Panc1 (cell line): ENCODE data around the gene PBXIP1. TPM values are rescaled to one million over a fixed set of nuclear protein-coding genes. Genes with fewer than 3 reads are reported as not detected.

Experiments
- ATAC-seq: fragments of 200-7000 bp; cut with Tn5 transposase; 2 replicates; pipeline ENCODE4 v1.9.1; 2020; ENCODE audit warnings: mild to moderate bottlenecking, moderate library complexity
- BruUV-seq: library from RNA; stranded (reverse); fragments of 400-500 nt; replicated peaks from 2 replicates; lab custom pipeline; 2021; lab: Mats Ljungman, UMichigan
- CTCF ChIA-PET: fragments of 300-600 bp; sonication (Branson Sonifier 250); formaldehyde crosslinking; loops from one replicate; lab custom pipeline; 2022; ENCODE audit warnings: antibody characterized with exemption; lab: Charles Lee
- POLR2A ChIA-PET: fragments of 300-600 bp; sonication (Branson Sonifier 250); formaldehyde crosslinking; loops from one replicate; lab custom pipeline; 2022; ENCODE audit warnings: antibody characterized with exemption; lab: Charles Lee
- DNase-seq: peaks from one replicate; pipeline ENCODE4 v3.0.0-alpha.2; 2010; ENCODE audit warnings: low read depth, low spot score
- H3K27ac ChIP-seq: 2 replicates; pipeline ENCODE4 v1.5.1; 2011; ENCODE audit warnings: mild to moderate bottlenecking, low read length, inconsistent platforms
- H3K27me3 ChIP-seq: fragments of 200-500 bp; sonication (Bioruptor generic); 2 replicates; pipeline ENCODE4 v1.6.0; 2014; ENCODE audit warnings: low read length, inconsistent platforms; ENCODE audit not compliant: control insufficient read depth, insufficient read depth
- H3K36me3 ChIP-seq: fragments of 200-500 bp; sonication (Bioruptor generic); 2 replicates; pipeline ENCODE4 v1.5.1; 2014; ENCODE audit warnings: inconsistent platforms, mild to moderate bottlenecking, low read length, moderate library complexity; ENCODE audit not compliant: control insufficient read depth, insufficient read depth
- H3K4me1 ChIP-seq: 2 replicates; pipeline ENCODE4 v1.5.1; 2011; ENCODE audit warnings: inconsistent platforms, mild to moderate bottlenecking, low read length, moderate library complexity; ENCODE audit not compliant: control insufficient read depth, insufficient read depth
- H3K4me3 ChIP-seq, 2 experiments: 2 replicates each; pipeline ENCODE4 v1.5.1; 2011 to 2012; ENCODE audit warnings: low read depth in 2 of 2, low read length in 2 of 2, mild to moderate bottlenecking in 2 of 2, inconsistent platforms in 1 of 2, moderate library complexity in 1 of 2
- H3K9me3 ChIP-seq: fragments of 200-500 bp; sonication (Bioruptor generic); 2 replicates; pipeline ENCODE4 v1.5.1; 2014; ENCODE audit warnings: low read depth, mild to moderate bottlenecking, inconsistent platforms, low read length, moderate library complexity; ENCODE audit not compliant: control insufficient read depth, insufficient read depth
- CTCF ChIP-seq: fragments of 450-650 bp; IDR thresholded peaks from 2 replicates; pipeline ENCODE4 v1.5.1; 2017; ENCODE audit warnings: mild to moderate bottlenecking
- POLR2AphosphoS5 ChIP-seq: IDR thresholded peaks from 2 replicates; pipeline ENCODE4 v1.6.1; 2012; ENCODE audit warnings: mild to moderate bottlenecking, low read depth, low read length, moderate library complexity
- REST ChIP-seq, 2 experiments: IDR thresholded peaks; 2 replicates each; pipeline ENCODE4 v1.6.1; 2011 to 2012; ENCODE audit warnings: low read depth in 2 of 2, control low read depth in 1 of 2, low read length in 1 of 2, mild to moderate bottlenecking in 1 of 2, moderate library complexity in 1 of 2; ENCODE audit not compliant: insufficient read depth in 1 of 2
- SIN3A ChIP-seq: IDR thresholded peaks from 2 replicates; pipeline ENCODE4 v1.6.1; 2012; ENCODE audit warnings: low read depth, mild to moderate bottlenecking, low read length, moderate library complexity, borderline replicate concordance; ENCODE audit not compliant: insufficient read depth
- TCF7L2 ChIP-seq: IDR thresholded peaks from 2 replicates; pipeline ENCODE4 v1.6.1; 2011; ENCODE audit warnings: mild to moderate bottlenecking, low read depth, low read length, inconsistent platforms
- in situ Hi-C: cut with HindIII; loops from 2 replicates; pipeline ENCODE4 v1.10.0; 2016; ENCODE audit warnings: low sequenced_read_pairs, low pct_unique_long_range_greater_than_20kb
- intact Hi-C: fragments of 100-400 bp; cut with micrococcal nuclease; formaldehyde crosslinking; loops from one replicate; pipeline ENCODE4 v1.10.0; 2022; ENCODE audit not compliant: unreplicated experiment
- total RNA-seq: library from RNA; stranded (reverse); gene quantifications from one replicate; pipeline ENCODE4 v1.2.1, GENCODE V29; 2021; ENCODE audit not compliant: unreplicated experiment

The PBXIP1 gene
- total RNA-seq, 1 experiment from 2014 or later, result 40.7 TPM

- DNase-seq, result no peak
- BruUV-seq, result no TSS peak
- Histone ChIP-seq H3K4me3 (peak overlapping the region in 1 of 2 experiments; percentile 64; a peak in 3 of 4 replicates), H3K36me3 (peaks cover 20% of the 10 kb centered on the region), H3K27ac (peak overlapping the region; percentile 96), H3K27me3 (no peaks in the 10 kb centered on the region), H3K4me1 (peaks cover 32% of the 10 kb centered on the region), H3K9me3 (no peaks in the 10 kb centered on the region)
- ChIA-PET CTCF (no interaction called here), POLR2A (no interaction called here)
- no peak for ATAC-seq
- in situ Hi-C loops, result no loop called here
- intact Hi-C loops, result no loop called here
- peak; percentile 2; the same call in 1 of the 2 replicates for TF ChIP-seq POLR2AphosphoS5
- no peak for TF ChIP-seq REST (IDR thresholded peaks at IDR 0.05; ENCODE audit: insufficient read depth in 1 of 2, low read depth in 2 of 2, low read length in 1 of 2)
Measured at GRCh38 chr1:154962795-154963330, 7.0 kb upstream of the PBXIP1 start.

- no peak for TF ChIP-seq TCF7L2
- TF ChIP-seq SIN3A, result 0 out of 2 replicates have a peak, but pooled peaks have one; percentile 22
- H3K9me3 ChIP-seq, result no peaks in the 10 kb centered on the region
- TSS peak; percentile 88 for BruUV-seq
- DNase-seq (no peak), ATAC-seq (peak; percentile 47)
- peaks cover 20% of the 10 kb centered on the region for H3K36me3 ChIP-seq
- intact Hi-C loops (no loop called here), in situ Hi-C loops (no loop called here)
- CTCF ChIA-PET, result interaction anchor here (0.6 kb wide), 1 partner anchor 33 kb away, joined by 12 read pairs; no protein-coding TSS in a partner anchor
- POLR2A ChIA-PET, result no interaction called here
- peak overlapping the region; percentile 96 for H3K27ac ChIP-seq
- peak overlapping the region; percentile 64 to 66 for H3K4me3 ChIP-seq
- H3K27me3 ChIP-seq, result no peaks in the 10 kb centered on the region
- peaks cover 33% of the 10 kb centered on the region for H3K4me1 ChIP-seq
Measured at GRCh38 chr1:154962156-154962749, 6.4 kb upstream of the PBXIP1 start.

- ATAC-seq (peak; percentile 86), DNase-seq (no peak)
- in situ Hi-C loops, result no loop called here
- H3K27me3 ChIP-seq, result no peaks in the 10 kb centered on the region
- H3K9me3 ChIP-seq, result no peaks in the 10 kb centered on the region
- peaks cover 15% of the 10 kb centered on the region for H3K36me3 ChIP-seq
- ChIA-PET POLR2A (interaction anchor here (0.9 to 1.2 kb wide), 2 partner anchors 9 to 24 kb away, joined by 3 to 4 read pairs; partner anchors contain the start of gene SHC1), CTCF (interaction anchor here (0.6 to 0.9 kb wide), 2 partner anchors 9 to 51 kb away, joined by 3 to 4 read pairs; partner anchors contain the start of gene SHC1)
- peaks cover 38% of the 10 kb centered on the region for H3K4me1 ChIP-seq
- H3K4me3 ChIP-seq, result peak within 1 kb of the TSS; percentile 64 to 66
- BruUV-seq, result no TSS peak
- peak; percentile 94 for TF ChIP-seq POLR2AphosphoS5
- TF ChIP-seq CTCF, result peak; percentile 91; the same call in 1 of the 2 replicates
- no peak for TF ChIP-seq TCF7L2
- 0 out of 2 replicates have a peak, but pooled peaks have one; percentile 31 for TF ChIP-seq SIN3A
- no peak for TF ChIP-seq REST (IDR thresholded peaks at IDR 0.05; ENCODE audit: insufficient read depth in 1 of 2, low read depth in 2 of 2, low read length in 1 of 2)
- intact Hi-C loops, result no loop called here
- H3K27ac ChIP-seq, result peak within 1 kb of the TSS; percentile 96
Measured at GRCh38 chr1:154961207-154962155, 5.6 kb upstream of the PBXIP1 start, which contains the start of gene PYGO2. PYGO2 (minus strand) TSS chr1:154961782; CDS start chr1:154961576, 206 bp downstream.
